ENCODE data around the gene CNTNAP2.

DNA sequence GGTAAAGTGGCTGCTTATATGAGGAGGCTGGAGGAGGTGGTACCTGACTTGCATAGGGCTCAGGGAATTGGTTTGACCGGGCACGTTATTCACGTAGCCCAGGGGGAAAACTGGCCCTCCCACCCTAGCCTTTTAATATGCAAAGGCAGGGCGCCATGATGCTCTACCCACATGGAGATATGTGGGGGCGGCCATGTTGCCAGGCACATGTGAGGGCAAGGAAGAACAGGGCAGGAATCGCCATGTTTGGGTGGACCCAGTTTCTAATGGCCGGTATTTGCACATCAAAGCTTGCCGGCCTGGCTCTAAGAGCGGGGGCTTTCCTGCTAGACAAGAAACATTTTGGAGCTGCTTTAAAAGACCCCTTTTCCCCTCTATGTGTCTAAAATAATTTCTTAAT is 1524.2 kb downstream of the CNTNAP2 start:
- no peak for TF ChIP-seq CTCF (IDR thresholded peaks at IDR 0.05; ENCODE audit: insufficient read depth, low read length, poor library complexity, severe bottlenecking)
- no peak for TF ChIP-seq EZH2phosphoT487 (conservative IDR thresholded peaks at IDR 0.05; ENCODE audit: low read length)
